Measurements from ENCODE around the gene DCAF12L2. TPM values are rescaled to one million over a fixed set of nuclear protein-coding genes. Genes with fewer than 3 reads are reported as not detected.

DCAF12L2 gene
- total RNA-seq, 4 donors from 2014 or later, result not detected

DNA sequence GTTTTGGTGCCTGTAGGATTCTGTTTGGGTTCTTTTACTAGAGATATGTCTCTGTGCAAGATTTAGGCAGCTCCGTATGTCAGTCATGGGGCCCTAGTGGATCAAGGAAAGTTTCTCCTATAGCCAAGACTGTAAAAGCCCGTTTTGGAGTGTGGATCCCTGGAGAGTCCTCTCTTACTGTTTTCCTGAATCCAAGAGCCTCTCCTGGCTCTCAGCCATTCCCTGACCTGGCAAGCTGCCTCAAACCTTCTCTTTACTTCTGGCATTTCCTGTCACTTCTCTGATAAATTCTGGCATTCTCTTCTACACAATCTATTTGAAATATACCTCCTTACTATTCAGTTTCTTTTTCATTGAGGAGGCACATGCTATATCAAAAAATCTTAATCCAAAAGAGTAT, 41.4 kb downstream of the DCAF12L2 start:
- DNase-seq, result no peak
- Histone ChIP-seq H3K36me3 (no peaks in the 10 kb centered on the region), H3K27me3 (no peaks in the 10 kb centered on the region), H3K4me1 (no peaks in the 10 kb centered on the region), H3K4me3 (replicated peaks in 1 of 3) (no peak overlapping the region), H3K27ac (no peak overlapping the region), H3K9me3 (no peaks in the 10 kb centered on the region)
- intact Hi-C loops (cut with DNase I), result no loop called here
- TF ChIP-seq POLR2A (IDR thresholded peaks at IDR 0.05), result no peak
- TF ChIP-seq, protein P1, sequence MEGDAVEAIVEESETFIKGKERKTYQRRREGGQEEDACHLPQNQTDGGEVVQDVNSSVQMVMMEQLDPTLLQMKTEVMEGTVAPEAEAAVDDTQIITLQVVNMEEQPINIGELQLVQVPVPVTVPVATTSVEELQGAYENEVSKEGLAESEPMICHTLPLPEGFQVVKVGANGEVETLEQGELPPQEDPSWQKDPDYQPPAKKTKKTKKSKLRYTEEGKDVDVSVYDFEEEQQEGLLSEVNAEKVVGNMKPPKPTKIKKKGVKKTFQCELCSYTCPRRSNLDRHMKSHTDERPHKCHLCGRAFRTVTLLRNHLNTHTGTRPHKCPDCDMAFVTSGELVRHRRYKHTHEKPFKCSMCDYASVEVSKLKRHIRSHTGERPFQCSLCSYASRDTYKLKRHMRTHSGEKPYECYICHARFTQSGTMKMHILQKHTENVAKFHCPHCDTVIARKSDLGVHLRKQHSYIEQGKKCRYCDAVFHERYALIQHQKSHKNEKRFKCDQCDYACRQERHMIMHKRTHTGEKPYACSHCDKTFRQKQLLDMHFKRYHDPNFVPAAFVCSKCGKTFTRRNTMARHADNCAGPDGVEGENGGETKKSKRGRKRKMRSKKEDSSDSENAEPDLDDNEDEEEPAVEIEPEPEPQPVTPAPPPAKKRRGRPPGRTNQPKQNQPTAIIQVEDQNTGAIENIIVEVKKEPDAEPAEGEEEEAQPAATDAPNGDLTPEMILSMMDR (IDR thresholded peaks at IDR 0.05), result no peak
- 0 to 7% methylated on average over 1 to 2 of the region's 2 CpGs for WGBS, 2 donors
